HepG2 (cell line): ENCODE measurements around the gene UBTF. TPM values are rescaled to one million over a fixed set of nuclear protein-coding genes. Genes with fewer than 3 reads are reported as not detected.

ENCODE experiments used
- ATAC-seq: fragments of 200-7000 bp; cut with Tn5 transposase; 3 replicates; pipeline ENCODE4 v1.9.1; 2020; ENCODE audit warnings: mild to moderate bottlenecking, moderate library complexity
- BruUV-seq: library from RNA; stranded (reverse); fragments of 400-500 nt; replicated peaks from 2 replicates; lab custom pipeline; 2021; lab: Mats Ljungman, UMichigan
- CTCF ChIA-PET: fragments of 300-600 bp; formaldehyde crosslinking; extraction: SDS; loops from one replicate; lab custom pipeline; 2021; ENCODE audit warnings: low total read pairs, inconsistent platforms, low intra/inter-chr PET ratio; lab: Yijun Ruan, JAX
- POLR2A ChIA-PET: fragments of 350-600 bp; sonication (Branson Sonifier 250); formaldehyde crosslinking; loops from one replicate; lab custom pipeline; 2020; ENCODE audit warnings: antibody characterized with exemption, inconsistent platforms; lab: Yijun Ruan, JAX
- DNase-seq: peaks from one replicate; pipeline ENCODE4 v3.0.0-alpha.2; 2015; ENCODE audit warnings: low spot score
- FAIRE-seq: peaks from 3 replicates; lab custom pipeline; 2011; peaks lifted over from hg19 to GRCh38; lab: Jason Lieb, UNC
- H2AFZ ChIP-seq: one replicate; pipeline ENCODE4 v1.6.1; 2011; ENCODE audit warnings: low read length, inconsistent platforms
- H3K27ac ChIP-seq: fragments of 300-600 bp; 3 replicates; pipeline ENCODE4 v1.8.0; 2011; ENCODE audit warnings: mixed run types, mild to moderate bottlenecking, mixed read lengths, low read length, inconsistent platforms; ENCODE audit not compliant: insufficient read depth; ENCODE audit errors: extremely low read length
- H3K27me3 ChIP-seq, 2 experiments: fragments of 200-600 bp in 1 of 2; 2 replicates in 1 of 2; 3 replicates in 1 of 2; pipeline versions ENCODE4 v1.6.0 to v1.8.0; 2011; ENCODE audit warnings: low read length in 2 of 2, mild to moderate bottlenecking in 2 of 2, moderate library complexity in 2 of 2, inconsistent platforms in 1 of 2; ENCODE audit not compliant: insufficient read depth in 2 of 2, control insufficient read depth in 1 of 2
- H3K36me3 ChIP-seq, 2 experiments: fragments of 200-600 bp in 1 of 2; replicated peaks in 1 of 2; 2 replicates in 1 of 2; 3 replicates in 1 of 2; pipeline versions ENCODE4 v1.5.1 to v1.8.0; 2011; ENCODE audit warnings: low read length in 2 of 2, inconsistent platforms in 1 of 2; ENCODE audit not compliant: insufficient read depth in 2 of 2, control insufficient read depth in 1 of 2
- H3K4me1 ChIP-seq: 2 replicates; pipeline ENCODE4 v1.5.1; 2012; ENCODE audit warnings: low read length, inconsistent platforms; ENCODE audit not compliant: insufficient read depth
- H3K4me2 ChIP-seq: 2 replicates; pipeline ENCODE4 v1.6.0; 2011; ENCODE audit warnings: low read depth, low read length, inconsistent platforms
- H3K4me3 ChIP-seq, 3 experiments: fragments of 200-600 bp in 1 of 3; sonication (generic), shearing (Covaris generic) in 1 of 3; replicated peaks in 1 of 3; 2 replicates each; pipeline ENCODE4 v1.5.1; 2011 to 2016; ENCODE audit warnings: low read length in 3 of 3, inconsistent platforms in 2 of 3, low read depth in 2 of 3, mild to moderate bottlenecking in 2 of 3, control low read depth in 1 of 3, mixed read lengths in 1 of 3; ENCODE audit not compliant: insufficient read depth in 1 of 3
- H3K79me2 ChIP-seq: one replicate; pipeline ENCODE4 v1.6.1; 2011; ENCODE audit warnings: low read length, inconsistent platforms; ENCODE audit not compliant: insufficient read depth
- H3K9ac ChIP-seq: 2 replicates; pipeline ENCODE4 v1.6.0; 2011; ENCODE audit warnings: mild to moderate bottlenecking, low read depth, low read length, inconsistent platforms; ENCODE audit not compliant: insufficient read depth
- H3K9me3 ChIP-seq: 2 replicates; pipeline ENCODE4 v1.5.1; 2012; ENCODE audit warnings: mild to moderate bottlenecking, low read length
- H4K20me1 ChIP-seq: 2 replicates; pipeline ENCODE4 v1.6.0; 2011; ENCODE audit warnings: inconsistent platforms, mild to moderate bottlenecking, low read length, moderate library complexity; ENCODE audit not compliant: insufficient read depth
- ATF5 ChIP-seq: sonication (generic); formaldehyde crosslinking; IDR thresholded peaks from 2 replicates; pipeline ENCODE4 v1.4.0; 2020; ENCODE audit warnings: mild to moderate bottlenecking, low read depth, missing genetic modification reagents
- EZH2 ChIP-seq: conservative IDR thresholded peaks from 2 replicates; pipeline ENCODE4 v1.6.1; 2012; ENCODE audit warnings: mild to moderate bottlenecking, low read depth, low read length, moderate library complexity
- FLYWCH1 ChIP-seq: sonication (generic); formaldehyde crosslinking; IDR thresholded peaks from 2 replicates; pipeline ENCODE4 v1.8.1; 2023; ENCODE audit warnings: mild to moderate bottlenecking, missing genetic modification reagents
- FOXM1 ChIP-seq: sonication (generic); formaldehyde crosslinking; IDR thresholded peaks from 2 replicates; pipeline ENCODE4 v1.5.0; 2020; ENCODE audit warnings: missing genetic modification reagents
- JARID2 ChIP-seq: sonication (generic); formaldehyde crosslinking; IDR thresholded peaks from 2 replicates; pipeline ENCODE4 v1.8.1; 2023; ENCODE audit warnings: missing genetic modification reagents, inconsistent platforms; ENCODE audit not compliant: insufficient replicate concordance
- MAFK ChIP-seq, 2 experiments: IDR thresholded peaks in 1 of 2; conservative IDR thresholded peaks in 1 of 2; 2 replicates each; pipeline ENCODE4 v1.6.1; 2011; ENCODE audit warnings: improper control_type of control experiment in 2 of 2, low read length in 2 of 2
- MED1 ChIP-seq: sonication (generic); formaldehyde crosslinking; IDR thresholded peaks from 2 replicates; pipeline ENCODE4 v1.4.0; 2020; ENCODE audit warnings: missing genetic modification reagents
- MYC ChIP-seq: sonication (generic); formaldehyde crosslinking; IDR thresholded peaks from 2 replicates; pipeline ENCODE4 v1.9.0; 2021; ENCODE audit warnings: missing genetic modification reagents, borderline replicate concordance
- NCOR1 ChIP-seq: fragments of 200-600 bp; sonication (generic); IDR thresholded peaks from 2 replicates; pipeline ENCODE4 v1.7.0; 2017; ENCODE audit warnings: antibody characterized with exemption, low read length, borderline replicate concordance
- NFYB ChIP-seq: sonication (generic); formaldehyde crosslinking; IDR thresholded peaks from 2 replicates; pipeline ENCODE4 v1.4.0; 2020; ENCODE audit warnings: missing genetic modification reagents
- PTBP1 ChIP-seq: fragments of 200-400 bp; formaldehyde crosslinking; IDR thresholded peaks from 2 replicates; pipeline ENCODE4 v1.6.1; 2018; ENCODE audit warnings: low read length, low read depth; ENCODE audit not compliant: poor library complexity, severe bottlenecking
- RBAK ChIP-seq: sonication (generic); formaldehyde crosslinking; IDR thresholded peaks from 2 replicates; pipeline ENCODE4 v1.5.1; 2020; ENCODE audit warnings: mild to moderate bottlenecking, missing genetic modification reagents
- SETDB1 ChIP-seq: sonication (generic); formaldehyde crosslinking; IDR thresholded peaks from 2 replicates; pipeline ENCODE4 v1.5.1; 2020; ENCODE audit warnings: missing genetic modification reagents, mild to moderate bottlenecking, borderline replicate concordance
- SP2 ChIP-seq: sonication (generic); formaldehyde crosslinking; IDR thresholded peaks from 2 replicates; pipeline ENCODE4 v1.5.1; 2020; ENCODE audit warnings: mild to moderate bottlenecking, missing genetic modification reagents
- TARDBP ChIP-seq: sonication (generic); formaldehyde crosslinking; IDR thresholded peaks from 2 replicates; pipeline ENCODE4 v1.8.0; 2022; ENCODE audit warnings: mild to moderate bottlenecking, missing genetic modification reagents
- XRCC5 ChIP-seq: fragments of 200-400 bp; formaldehyde crosslinking; optimal IDR thresholded peaks from 2 replicates; pipeline ENCODE3; 2017; ENCODE audit warnings: mild to moderate bottlenecking, low read length
- ZNF143 ChIP-seq: sonication (generic); formaldehyde crosslinking; IDR thresholded peaks from 2 replicates; pipeline ENCODE4 v1.4.0; 2020; ENCODE audit warnings: missing genetic modification reagents
- ZNF24 ChIP-seq: fragments of 450-650 bp; IDR thresholded peaks from 2 replicates; pipeline ENCODE4 v1.6.1; 2017; ENCODE audit warnings: antibody characterized with exemption, mild to moderate bottlenecking
- ZNF33B ChIP-seq: sonication (generic); formaldehyde crosslinking; IDR thresholded peaks from 2 replicates; pipeline ENCODE4 v1.5.1; 2020; ENCODE audit warnings: mild to moderate bottlenecking, missing genetic modification reagents
- ZNF441 ChIP-seq: sonication (generic); formaldehyde crosslinking; IDR thresholded peaks from 2 replicates; pipeline ENCODE4 v1.7.0; 2021; ENCODE audit warnings: missing genetic modification reagents, borderline replicate concordance
- ZNF451 ChIP-seq: sonication (generic); formaldehyde crosslinking; IDR thresholded peaks from 2 replicates; pipeline ENCODE4 v1.5.0; 2020; ENCODE audit warnings: mild to moderate bottlenecking, missing genetic modification reagents
- ZNF501 ChIP-seq: sonication (generic); formaldehyde crosslinking; IDR thresholded peaks from 2 replicates; pipeline ENCODE4 v1.5.1; 2020; ENCODE audit warnings: mild to moderate bottlenecking, moderate library complexity, missing genetic modification reagents
- ZNF639 ChIP-seq: conservative IDR thresholded peaks from 2 replicates; pipeline ENCODE4 v1.6.1; 2018; ENCODE audit warnings: missing genetic modification reagents
- ZNF709 ChIP-seq: sonication (generic); formaldehyde crosslinking; IDR thresholded peaks from 2 replicates; pipeline ENCODE4 v1.5.0; 2020; ENCODE audit warnings: mild to moderate bottlenecking, missing genetic modification reagents
- ZNF777 ChIP-seq: sonication (generic); formaldehyde crosslinking; IDR thresholded peaks from 2 replicates; pipeline ENCODE4 v1.4.0; 2020; ENCODE audit warnings: missing genetic modification reagents
- ZNF879 ChIP-seq: sonication (generic); formaldehyde crosslinking; IDR thresholded peaks from 2 replicates; pipeline ENCODE4 v1.8.1; 2023; ENCODE audit warnings: missing genetic modification reagents
- WGBS: methylation state at CpG from one replicate; pipeline ENCODE4 v1.1.6; 2017; ENCODE audit warnings: low lambda C conversion rate; 5-methylcytosine and 5-hydroxymethylcytosine counted together
- in situ Hi-C: cut with HindIII; loops from 2 replicates; pipeline ENCODE4 v1.10.0; 2017; ENCODE audit warnings: low pct_unique_long_range_greater_than_20kb; ENCODE audit not compliant: extremely low pct_ligation_motif_present
- intact Hi-C: fragments of 100-400 bp; cut with micrococcal nuclease; formaldehyde crosslinking; loops from one replicate; pipeline ENCODE4 v1.10.0; 2022; ENCODE audit not compliant: unreplicated experiment
- polyA plus RNA-seq, 8 experiments: library from polyadenylated mRNA; depleted of rRNA in 3 of 8; stranded (reverse) in 7 of 8; unstranded in 1 of 8; fragments of >200 nt; fragmentation: Illumina TruSeq in 4 of 8; extraction: Trizol in 4 of 8; gene quantifications; 2 replicates each; pipeline versions ENCODE4 v1.2.1 to v1.2.3, GENCODE V29; 2011 to 2016; ENCODE audit warnings: low read depth in 4 of 8, missing spikeins in 1 of 8, mixed read lengths in 1 of 8; ENCODE audit not compliant: insufficient read depth in 1 of 8
- total RNA-seq, 5 experiments: library from RNA; depleted of rRNA; stranded (reverse); fragments of >200 nt; fragmentation: Illumina TruSeq; extraction: Trizol; gene quantifications; 2 replicates each; pipeline ENCODE4 v1.2.3, GENCODE V29; 2016; ENCODE audit warnings: low read depth in 1 of 5

UBTF gene
- total and polyA plus RNA-seq, 2 of the 13 experiments (the other 11 are each of a cell fraction or from before 2014, with no cell fraction given), result 15.2 to 60.9 TPM

- intact Hi-C loops, result no loop called here
- 76% methylated on average over 11 of the region's 11 CpGs for WGBS
- TF ChIP-seq TARDBP (no peak), ZNF777 (CRISPR knock-in tag) (no peak), ZNF441 (CRISPR knock-in tag) (0 out of 2 replicates have a peak, but pooled peaks have one; percentile 27), MED1 (CRISPR knock-in tag) (no peak), ATF5 (CRISPR knock-in tag) (no peak), PTBP1 (no peak), FOXM1 (CRISPR knock-in tag) (no peak), MAFK (conservative IDR thresholded peaks at IDR 0.05 in 1 of 2, IDR thresholded peaks at IDR 0.05 in 1 of 2; ENCODE audit: low read length in 2 of 2) (no peak), ZNF879 (CRISPR knock-in tag) (no peak), ZNF501 (CRISPR knock-in tag) (no peak), SETDB1 (CRISPR knock-in tag) (no peak), ZNF451 (CRISPR knock-in tag) (no peak), ZNF709 (CRISPR knock-in tag) (no peak), NFYB (no peak), FLYWCH1 (no peak), ZNF24 (no peak), ZNF639 (CRISPR knock-in tag) (no peak), NCOR1 (no peak), JARID2 (CRISPR knock-in tag) (no peak), EZH2 (no peak), RBAK (CRISPR knock-in tag) (no peak), MYC (CRISPR knock-in tag) (no peak), ZNF143 (peak; percentile 68), XRCC5 (no peak), SP2 (CRISPR knock-in tag) (no peak), ZNF33B (CRISPR knock-in tag) (no peak)
Observed at GRCh38 chr17:44197980-44198720, 21.3 kb downstream of the UBTF start.

More at GRCh38 chr17:44197980-44198720, 21.3 kb downstream of the UBTF start:
- Histone ChIP-seq H3K79me2 (peaks cover 19% of the 10 kb centered on the region), H3K4me2 (peak overlapping the region; percentile 91), H3K9ac (peak overlapping the region; percentile 84), H3K27me3 (no peaks in the 10 kb centered on the region; a peak in 1 of 5 replicates), H4K20me1 (0 out of 2 replicates have a peak, but pooled peaks cover 7% of the 10 kb centered on the region), H3K9me3 (no peaks in the 10 kb centered on the region), H3K27ac (peak overlapping the region; percentile 77), H3K4me1 (peaks cover 30% of the 10 kb centered on the region), H3K36me3 (peaks cover 18 to 42% of the 10 kb centered on the region in 2 experiments), H3K4me3 (peak overlapping the region; percentile 73 to 91 (median 86)), H2AFZ (no peak overlapping the region)
- TSS peak; percentile 48 for BruUV-seq
- no peak for ATAC-seq
- no peak for DNase-seq
- in situ Hi-C loops, result no loop called here
- ChIA-PET CTCF (no interaction called here), POLR2A (interaction anchor here (1.1 to 4.1 kb wide), 6 partner anchors 9 to 87 kb away, joined by 3 to 71 read pairs (median 6); partner anchors contain the start of gene TMUB2)
- FAIRE-seq, result peak; percentile 75
